Nephron progenitor cell (in vitro differentiated cells): ENCODE results near the gene ACBD6.

Experiments used
- DNase-seq: peaks from one replicate; pipeline ENCODE4 v3.0.0; 2021
- H3K27ac Mint-ChIP-seq: 2 replicates; pipeline ENCODE4 v1.8.0; 2021; ENCODE audit warnings: mild to moderate bottlenecking, moderate library complexity, mixed read lengths
- H3K27me3 Mint-ChIP-seq: 2 replicates; pipeline ENCODE4 v1.8.0; 2021; ENCODE audit warnings: mild to moderate bottlenecking, low read depth, mixed read lengths; ENCODE audit not compliant: poor library complexity
- H3K36me3 Mint-ChIP-seq: 2 replicates; pipeline ENCODE4 v1.8.0; 2021; ENCODE audit warnings: low read depth, mixed read lengths
- H3K4me1 Mint-ChIP-seq: 2 replicates; pipeline ENCODE4 v1.8.0; 2021; ENCODE audit warnings: mixed read lengths
- H3K4me3 Mint-ChIP-seq: 2 replicates; pipeline ENCODE4 v1.8.0; 2021; ENCODE audit warnings: mild to moderate bottlenecking, moderate library complexity, mixed read lengths
- H3K9me3 Mint-ChIP-seq: 2 replicates; pipeline ENCODE4 v1.8.0; 2021; ENCODE audit warnings: mild to moderate bottlenecking, moderate library complexity, mixed read lengths
- TF ChIP-seq, protein P1 (sequence below): fragments of 200-600 bp; sonication (generic); IDR thresholded peaks from 2 replicates; pipeline ENCODE4 v1.5.0; 2021; ENCODE audit warnings: antibody characterized with exemption

The ACBD6 gene

DNA sequence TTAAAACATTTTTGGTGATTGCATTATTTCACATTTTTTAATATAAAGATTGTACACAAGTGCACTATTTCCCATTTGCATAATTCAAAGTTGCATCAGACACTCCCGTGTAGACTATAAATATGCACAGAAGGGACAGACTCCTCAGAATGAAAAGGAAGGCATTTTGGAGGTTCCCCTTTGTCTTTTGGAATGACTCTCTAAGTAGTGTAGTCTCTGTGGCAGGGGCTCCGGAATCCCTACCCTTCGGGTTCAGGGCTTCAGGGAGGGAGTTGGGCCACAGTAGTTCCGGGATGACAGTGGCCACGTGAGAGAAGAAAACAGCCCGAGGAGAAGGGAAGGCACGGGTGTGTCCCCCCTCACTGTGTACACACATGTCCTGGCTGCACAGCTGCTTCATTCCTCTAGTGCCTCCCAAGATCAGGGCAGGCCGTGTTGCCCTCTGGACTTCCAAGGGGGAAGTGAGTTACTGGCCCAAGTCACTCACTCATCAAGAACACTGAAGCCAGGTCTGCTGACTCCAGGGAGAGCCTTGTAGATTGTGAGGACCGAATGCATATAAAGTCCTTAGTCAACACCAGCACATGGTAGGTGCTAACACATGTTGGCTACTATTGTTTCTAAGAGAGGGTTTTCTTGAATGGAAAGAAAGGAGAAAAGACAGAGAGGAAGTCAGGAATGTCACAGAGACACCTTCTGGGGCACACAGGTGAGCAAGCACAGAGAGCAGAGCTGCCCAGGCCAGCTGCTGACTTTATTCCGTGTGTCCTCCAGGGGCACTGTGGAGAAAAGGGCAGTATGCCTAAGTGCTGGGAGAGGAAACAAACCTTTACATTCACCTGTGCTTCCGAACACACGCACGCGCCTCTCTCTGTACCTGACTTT is 232.5 kb downstream of the ACBD6 start:
- H3K27me3 Mint-ChIP-seq = peaks cover 9% of the 10 kb centered on the region
- H3K4me3 Mint-ChIP-seq = no peak overlapping the region
- peaks cover 36% of the 10 kb centered on the region for H3K4me1 Mint-ChIP-seq
- peaks cover 24% of the 10 kb centered on the region for H3K36me3 Mint-ChIP-seq
- TF ChIP-seq, protein P1, sequence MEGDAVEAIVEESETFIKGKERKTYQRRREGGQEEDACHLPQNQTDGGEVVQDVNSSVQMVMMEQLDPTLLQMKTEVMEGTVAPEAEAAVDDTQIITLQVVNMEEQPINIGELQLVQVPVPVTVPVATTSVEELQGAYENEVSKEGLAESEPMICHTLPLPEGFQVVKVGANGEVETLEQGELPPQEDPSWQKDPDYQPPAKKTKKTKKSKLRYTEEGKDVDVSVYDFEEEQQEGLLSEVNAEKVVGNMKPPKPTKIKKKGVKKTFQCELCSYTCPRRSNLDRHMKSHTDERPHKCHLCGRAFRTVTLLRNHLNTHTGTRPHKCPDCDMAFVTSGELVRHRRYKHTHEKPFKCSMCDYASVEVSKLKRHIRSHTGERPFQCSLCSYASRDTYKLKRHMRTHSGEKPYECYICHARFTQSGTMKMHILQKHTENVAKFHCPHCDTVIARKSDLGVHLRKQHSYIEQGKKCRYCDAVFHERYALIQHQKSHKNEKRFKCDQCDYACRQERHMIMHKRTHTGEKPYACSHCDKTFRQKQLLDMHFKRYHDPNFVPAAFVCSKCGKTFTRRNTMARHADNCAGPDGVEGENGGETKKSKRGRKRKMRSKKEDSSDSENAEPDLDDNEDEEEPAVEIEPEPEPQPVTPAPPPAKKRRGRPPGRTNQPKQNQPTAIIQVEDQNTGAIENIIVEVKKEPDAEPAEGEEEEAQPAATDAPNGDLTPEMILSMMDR = peak; percentile 8
- no peaks in the 10 kb centered on the region for H3K9me3 Mint-ChIP-seq
- H3K27ac Mint-ChIP-seq = peak overlapping the region; percentile 22
- DNase-seq = no peak

DNA sequence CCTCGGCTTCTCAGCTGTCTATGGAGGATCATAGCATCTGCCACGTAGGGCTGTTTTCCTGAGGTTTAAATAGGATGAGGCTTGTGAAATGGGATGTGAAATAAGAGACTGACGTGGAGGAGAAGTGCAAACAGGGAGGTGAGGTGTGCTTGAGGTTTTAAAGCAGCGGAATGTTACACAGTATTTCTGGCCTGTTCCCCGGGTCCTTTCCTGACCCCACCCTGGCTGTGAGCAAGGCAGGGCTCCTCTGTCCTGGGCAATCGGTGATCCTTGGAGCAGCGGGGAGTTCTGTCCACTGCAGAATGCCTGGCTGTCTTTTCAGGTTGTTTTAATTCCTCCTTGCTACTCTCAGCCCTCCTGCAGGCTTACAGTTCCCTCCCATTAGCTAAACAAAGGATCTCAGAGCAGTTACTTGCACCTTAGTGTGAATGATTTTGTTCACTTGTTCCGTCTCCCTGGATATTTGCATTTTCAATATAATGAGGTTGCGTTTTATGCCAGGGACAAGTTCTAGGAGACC is 233.8 kb downstream of the ACBD6 start:
- H3K9me3 Mint-ChIP-seq = no peaks in the 10 kb centered on the region
- peaks cover 14% of the 10 kb centered on the region for H3K27me3 Mint-ChIP-seq
- H3K27ac Mint-ChIP-seq = no peak overlapping the region
- TF ChIP-seq, protein P1 = no peak
- DNase-seq = no peak
- no peak overlapping the region for H3K4me3 Mint-ChIP-seq
- peaks cover 36% of the 10 kb centered on the region for H3K4me1 Mint-ChIP-seq
- peaks cover 11% of the 10 kb centered on the region for H3K36me3 Mint-ChIP-seq

DNA sequence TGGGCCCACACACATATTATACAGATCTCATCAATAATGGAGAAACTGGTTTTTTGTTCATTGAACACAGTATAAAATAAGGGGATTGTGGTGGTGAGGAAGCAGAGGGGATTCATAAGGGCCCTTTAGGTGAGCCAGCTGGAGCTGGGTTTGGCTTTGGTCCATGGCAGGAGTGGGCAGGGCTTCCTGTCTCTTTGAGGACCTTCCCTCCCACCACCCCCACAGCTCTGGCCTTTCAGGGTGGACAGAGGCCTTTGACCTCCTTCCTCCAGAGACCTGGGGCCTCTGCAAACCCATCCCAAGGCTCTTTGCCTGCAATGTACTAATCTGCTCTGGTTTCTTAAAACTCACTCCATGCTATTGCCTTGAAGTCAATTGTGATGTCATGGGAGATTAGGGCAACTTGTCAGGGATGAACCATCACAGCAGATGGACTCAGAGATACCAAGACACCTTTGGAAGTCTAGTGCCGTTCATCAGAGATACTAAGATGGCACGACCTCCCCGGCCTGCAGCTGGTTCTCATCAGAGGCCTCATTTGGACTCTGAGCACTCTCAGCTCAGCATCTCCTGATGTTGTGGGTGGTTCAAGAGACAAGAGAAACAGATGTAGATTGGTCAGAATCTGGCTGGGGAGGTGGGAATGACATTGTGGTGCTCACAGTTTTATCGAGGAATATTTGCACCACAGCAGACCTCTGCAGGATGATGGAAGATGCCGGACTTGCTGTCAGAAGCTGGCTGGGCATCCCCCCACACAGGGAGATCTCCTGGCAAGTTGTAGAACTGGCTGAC is 234.4 kb downstream of the ACBD6 start:
- DNase-seq = no peak
- Mint-ChIP-seq H3K27ac (no peak overlapping the region), H3K27me3 (peaks cover 16% of the 10 kb centered on the region), H3K4me1 (peaks cover 36% of the 10 kb centered on the region), H3K9me3 (no peaks in the 10 kb centered on the region), H3K36me3 (peaks cover 5% of the 10 kb centered on the region), H3K4me3 (no peak overlapping the region)
- TF ChIP-seq, protein P1 = no peak

DNA sequence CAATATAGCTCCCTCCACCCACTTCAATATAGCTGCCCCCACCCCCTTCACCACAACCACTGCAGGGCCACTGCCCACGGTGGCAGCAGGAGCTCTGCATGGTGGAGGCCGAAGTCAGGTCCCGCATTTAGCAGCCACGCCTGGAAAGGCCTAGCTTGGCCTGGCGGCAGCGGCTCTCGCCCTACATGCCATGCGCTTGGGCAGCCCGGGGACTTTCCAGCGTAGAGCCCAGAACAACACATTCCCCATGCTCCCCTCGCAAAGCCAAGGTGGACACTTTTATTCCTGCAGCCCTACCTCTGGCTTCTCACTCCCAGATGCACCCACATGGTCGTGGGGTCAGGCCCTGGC is 235.2 kb downstream of the ACBD6 start:
- H3K4me1 Mint-ChIP-seq = peaks cover 32% of the 10 kb centered on the region

DNA sequence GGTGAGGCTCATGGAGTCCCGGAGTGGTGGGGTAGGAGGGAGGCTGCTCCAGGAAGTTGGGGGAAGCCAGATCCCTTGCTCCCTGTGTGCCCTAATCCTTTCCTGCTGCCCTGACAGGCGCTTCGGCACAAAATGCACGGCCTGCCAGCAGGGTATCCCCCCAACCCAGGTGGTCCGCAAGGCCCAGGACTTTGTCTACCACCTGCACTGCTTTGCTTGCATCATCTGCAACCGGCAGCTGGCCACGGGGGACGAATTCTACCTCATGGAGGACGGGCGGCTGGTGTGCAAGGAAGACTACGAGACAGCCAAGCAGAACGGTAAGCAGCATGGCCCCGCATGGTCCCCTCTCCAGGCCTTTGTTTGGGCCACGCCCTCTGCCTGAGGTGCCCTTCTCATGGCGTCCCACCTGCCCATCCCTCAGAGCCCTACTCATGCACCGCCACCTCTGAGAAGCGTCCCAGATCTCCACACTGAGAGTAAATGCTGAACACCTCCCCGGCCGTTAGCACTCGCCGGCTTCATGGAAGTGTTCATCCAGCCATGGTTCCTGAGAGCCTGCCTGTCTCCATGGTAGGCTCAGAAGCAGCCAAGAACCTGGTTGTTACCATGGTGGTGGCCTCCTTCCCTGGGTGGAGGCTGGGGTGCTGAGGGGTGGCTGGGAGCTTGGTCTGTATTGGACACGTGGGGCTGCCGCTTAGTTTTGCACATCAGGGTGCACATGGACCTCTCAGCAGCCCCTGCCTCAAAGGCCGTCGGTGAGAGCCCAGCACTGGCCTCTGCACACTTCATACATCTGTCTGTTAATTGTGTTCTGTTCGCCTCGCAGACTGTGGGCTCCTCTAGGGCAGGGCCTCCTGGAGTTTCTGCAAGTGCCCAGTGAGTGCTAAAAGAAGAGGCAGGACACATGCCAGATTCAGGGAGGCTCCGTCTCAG is 235.8 kb downstream of the ACBD6 start:
- Mint-ChIP-seq H3K4me1 (peaks cover 27% of the 10 kb centered on the region), H3K9me3 (no peaks in the 10 kb centered on the region), H3K27ac (no peak overlapping the region), H3K36me3 (no peaks in the 10 kb centered on the region), H3K27me3 (peaks cover 25% of the 10 kb centered on the region), H3K4me3 (no peak overlapping the region)
- TF ChIP-seq, protein P1 = no peak
- DNase-seq = no peak

More for the DNA sequence above, 235.2 kb downstream of the ACBD6 start:
- no peaks in the 10 kb centered on the region for H3K9me3 Mint-ChIP-seq
- DNase-seq = no peak
- H3K4me3 Mint-ChIP-seq = no peak overlapping the region
- TF ChIP-seq, protein P1 = no peak
- H3K27ac Mint-ChIP-seq = no peak overlapping the region
- peaks cover 18% of the 10 kb centered on the region for H3K27me3 Mint-ChIP-seq
- no peaks in the 10 kb centered on the region for H3K36me3 Mint-ChIP-seq
